Activated B cell treated with CpG ODN at 0.5 μM for 24 hours (primary cell): ENCODE results near the gene PAPPA. TPM values are rescaled to one million over a fixed set of nuclear protein-coding genes. Genes with fewer than 3 reads are reported as not detected.

Experiments
- ATAC-seq: fragments of 200-7000 bp; cut with Tn5 transposase; one replicate; pipeline ENCODE4 v1.10.0; 2021; ENCODE audit warnings: low read depth, mild to moderate bottlenecking, moderate library complexity
- CTCF ChIA-PET: fragments of 350-600 bp; sonication (Branson Sonifier 250); formaldehyde crosslinking; loops from one replicate; lab custom pipeline; 2021; ENCODE audit warnings: antibody characterized with exemption; lab: Charles Lee
- POLR2A ChIA-PET: fragments of 350-600 bp; sonication (Branson Sonifier 250); formaldehyde crosslinking; loops from one replicate; lab custom pipeline; 2021; ENCODE audit warnings: antibody characterized with exemption; lab: Charles Lee
- DNase-seq: peaks from one replicate; pipeline ENCODE4 v3.0.0; 2022
- H3K27ac Mint-ChIP-seq: one replicate; pipeline ENCODE4 v1.8.0; 2020; ENCODE audit warnings: mixed read lengths
- H3K27me3 Mint-ChIP-seq: one replicate; pipeline ENCODE4 v1.8.0; 2021; ENCODE audit warnings: mixed read lengths
- H3K36me3 Mint-ChIP-seq: one replicate; pipeline ENCODE4 v1.8.0; 2021; ENCODE audit warnings: low read depth, mixed read lengths
- H3K4me1 Mint-ChIP-seq: one replicate; pipeline ENCODE4 v1.8.0; 2021; ENCODE audit warnings: mixed read lengths
- H3K4me3 Mint-ChIP-seq: one replicate; pipeline ENCODE4 v1.8.0; 2020; ENCODE audit warnings: mild to moderate bottlenecking, mixed read lengths
- H3K9me3 Mint-ChIP-seq: one replicate; pipeline ENCODE4 v1.8.0; 2020; ENCODE audit warnings: mixed read lengths
- intact Hi-C: fragments of 100-400 bp; cut with micrococcal nuclease; formaldehyde crosslinking; loops from one replicate; pipeline ENCODE4 v1.15.1; 2024
- total RNA-seq: library from RNA; stranded (reverse); gene quantifications from 2 replicates; pipeline ENCODE4 v1.2.3, GENCODE V29; 2022
- TF ChIP-seq, protein P1 (sequence below): fragments of 200-600 bp; IDR thresholded peaks from one replicate; pipeline ENCODE4 v1.8.0; 2022; ENCODE audit warnings: antibody characterized with exemption, mild to moderate bottlenecking

The PAPPA gene
- total RNA-seq, 1 donor from 2014 or later = not detected

GRCh38 chr9:116193636-116194035 is 40.0 kb downstream of the PAPPA start:
- ChIA-PET POLR2A (no interaction called here), CTCF (no interaction called here)
- intact Hi-C loops = no loop called here

GRCh38 chr9:116196806-116197205 is 43.2 kb downstream of the PAPPA start:
- intact Hi-C loops = no loop called here
- Mint-ChIP-seq H3K36me3 (no peaks in the 10 kb centered on the region), H3K4me1 (no peaks in the 10 kb centered on the region), H3K9me3 (no peaks in the 10 kb centered on the region), H3K27me3 (no peaks in the 10 kb centered on the region), H3K27ac (no peak overlapping the region), H3K4me3 (no peak overlapping the region)
- ATAC-seq (no peak), DNase-seq (no peak)
- CTCF ChIA-PET = no interaction called here
- POLR2A ChIA-PET = no interaction called here
- TF ChIP-seq, protein P1, sequence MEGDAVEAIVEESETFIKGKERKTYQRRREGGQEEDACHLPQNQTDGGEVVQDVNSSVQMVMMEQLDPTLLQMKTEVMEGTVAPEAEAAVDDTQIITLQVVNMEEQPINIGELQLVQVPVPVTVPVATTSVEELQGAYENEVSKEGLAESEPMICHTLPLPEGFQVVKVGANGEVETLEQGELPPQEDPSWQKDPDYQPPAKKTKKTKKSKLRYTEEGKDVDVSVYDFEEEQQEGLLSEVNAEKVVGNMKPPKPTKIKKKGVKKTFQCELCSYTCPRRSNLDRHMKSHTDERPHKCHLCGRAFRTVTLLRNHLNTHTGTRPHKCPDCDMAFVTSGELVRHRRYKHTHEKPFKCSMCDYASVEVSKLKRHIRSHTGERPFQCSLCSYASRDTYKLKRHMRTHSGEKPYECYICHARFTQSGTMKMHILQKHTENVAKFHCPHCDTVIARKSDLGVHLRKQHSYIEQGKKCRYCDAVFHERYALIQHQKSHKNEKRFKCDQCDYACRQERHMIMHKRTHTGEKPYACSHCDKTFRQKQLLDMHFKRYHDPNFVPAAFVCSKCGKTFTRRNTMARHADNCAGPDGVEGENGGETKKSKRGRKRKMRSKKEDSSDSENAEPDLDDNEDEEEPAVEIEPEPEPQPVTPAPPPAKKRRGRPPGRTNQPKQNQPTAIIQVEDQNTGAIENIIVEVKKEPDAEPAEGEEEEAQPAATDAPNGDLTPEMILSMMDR = no peak

More at GRCh38 chr9:116193636-116194035, 40.0 kb downstream of the PAPPA start:
- Mint-ChIP-seq H3K36me3 (no peaks in the 10 kb centered on the region), H3K4me3 (no peak overlapping the region), H3K27ac (no peak overlapping the region), H3K9me3 (no peaks in the 10 kb centered on the region), H3K27me3 (no peaks in the 10 kb centered on the region), H3K4me1 (no peaks in the 10 kb centered on the region)
- TF ChIP-seq, protein P1 = no peak
- DNase-seq (no peak), ATAC-seq (no peak)

- Mint-ChIP-seq H3K4me1 (no peaks in the 10 kb centered on the region), H3K4me3 (no peak overlapping the region)
- CTCF ChIA-PET = no interaction called here
These were observed 44.8 kb downstream of the PAPPA start for GRCh38 chr9:116198344-116198743.

GRCh38 chr9:116202219-116202912 is 48.8 kb downstream of the PAPPA start:
- Mint-ChIP-seq H3K9me3 (no peaks in the 10 kb centered on the region), H3K27me3 (no peaks in the 10 kb centered on the region), H3K4me1 (no peaks in the 10 kb centered on the region), H3K36me3 (no peaks in the 10 kb centered on the region), H3K4me3 (no peak overlapping the region), H3K27ac (no peak overlapping the region)
- DNase-seq (no peak), ATAC-seq (no peak)
- TF ChIP-seq, protein P1 = no peak
- intact Hi-C loops = no loop called here
- ChIA-PET POLR2A (no interaction called here), CTCF (no interaction called here)

More at GRCh38 chr9:116198344-116198743, 44.8 kb downstream of the PAPPA start:
- DNase-seq (no peak), ATAC-seq (no peak)
- H3K27ac Mint-ChIP-seq = no peak overlapping the region
- H3K27me3 Mint-ChIP-seq = no peaks in the 10 kb centered on the region
- no peaks in the 10 kb centered on the region for H3K9me3 Mint-ChIP-seq
- POLR2A ChIA-PET = no interaction called here
- TF ChIP-seq, protein P1 = no peak
- H3K36me3 Mint-ChIP-seq = no peaks in the 10 kb centered on the region
- intact Hi-C loops = no loop called here

DNA sequence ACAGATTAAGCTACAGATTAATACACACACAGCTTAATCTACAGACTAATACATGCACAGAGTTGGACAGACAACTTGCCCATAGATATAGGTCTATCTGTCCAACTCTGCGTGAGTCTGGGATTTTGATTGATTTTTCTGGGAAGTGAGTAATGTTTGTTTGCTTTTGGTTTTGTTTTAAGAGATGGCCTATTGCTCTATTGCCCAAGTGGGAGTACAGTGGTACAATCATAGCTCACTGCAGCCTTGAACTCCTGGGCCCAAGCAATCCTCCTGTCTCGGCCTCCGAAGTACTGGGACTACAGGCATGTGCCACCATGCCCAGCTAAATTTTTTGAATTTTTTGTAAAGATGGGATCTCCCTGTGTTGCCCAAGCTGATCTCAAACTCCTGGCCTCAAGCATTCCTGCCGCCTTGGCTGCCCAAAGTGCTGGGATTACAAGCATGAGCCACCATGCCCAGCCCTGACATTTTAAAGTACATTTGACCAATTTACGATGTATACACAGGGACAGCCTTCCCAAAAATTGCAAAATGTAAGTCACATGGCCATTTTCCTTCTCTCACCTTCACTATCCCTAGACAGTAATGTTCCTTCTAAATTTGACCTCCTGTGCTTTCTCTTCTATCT is 50.8 kb downstream of the PAPPA start:
- no peak for DNase-seq
- Mint-ChIP-seq H3K27ac (no peak overlapping the region), H3K27me3 (no peaks in the 10 kb centered on the region), H3K9me3 (no peaks in the 10 kb centered on the region), H3K36me3 (no peaks in the 10 kb centered on the region), H3K4me1 (no peaks in the 10 kb centered on the region), H3K4me3 (no peak overlapping the region)
- TF ChIP-seq, protein P1 = no peak
- POLR2A ChIA-PET = no interaction called here
- no peak for ATAC-seq
- intact Hi-C loops = no loop called here
- CTCF ChIA-PET = no interaction called here
